Activated T-cell treated with anti-CD3 and anti-CD28 coated beads for 24 hours (primary cell): ENCODE results near the gene CSNK1G2.
A peak's percentile ranks its signal among the peaks of the same experiment; 100 is the strongest.
"Not testable (repeated sequence)": the region's sequence is repeated elsewhere in the genome, so short reads cannot be mapped to it uniquely, and the experiment has no call there.

ENCODE experiments used
- DNase-seq: peaks from one replicate; pipeline ENCODE4 v3.0.0-alpha.2; 2020; ENCODE audit warnings: low read depth

The CSNK1G2 gene

DNA sequence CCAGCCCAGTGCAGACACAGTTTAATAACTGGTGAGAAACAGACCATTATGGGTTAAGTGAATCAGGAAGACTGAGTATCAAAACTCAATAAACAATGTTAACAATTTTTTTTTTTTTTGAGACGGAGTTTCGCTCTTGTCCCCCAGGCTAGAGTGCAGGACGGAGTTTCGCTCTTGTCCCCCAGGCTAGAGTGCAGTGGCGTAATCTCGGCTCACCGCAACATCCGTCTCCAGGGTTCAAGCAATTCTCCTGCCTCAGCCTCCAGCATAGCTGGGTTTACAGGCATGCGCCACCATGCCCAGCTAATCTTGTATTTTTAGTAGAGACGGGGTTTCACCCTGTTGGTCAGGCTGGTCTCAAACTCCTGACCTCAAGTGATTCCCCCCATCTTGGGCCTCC is 47.5 kb downstream of the CSNK1G2 start:
- DNase-seq, result not testable (repeated sequence)

DNA sequence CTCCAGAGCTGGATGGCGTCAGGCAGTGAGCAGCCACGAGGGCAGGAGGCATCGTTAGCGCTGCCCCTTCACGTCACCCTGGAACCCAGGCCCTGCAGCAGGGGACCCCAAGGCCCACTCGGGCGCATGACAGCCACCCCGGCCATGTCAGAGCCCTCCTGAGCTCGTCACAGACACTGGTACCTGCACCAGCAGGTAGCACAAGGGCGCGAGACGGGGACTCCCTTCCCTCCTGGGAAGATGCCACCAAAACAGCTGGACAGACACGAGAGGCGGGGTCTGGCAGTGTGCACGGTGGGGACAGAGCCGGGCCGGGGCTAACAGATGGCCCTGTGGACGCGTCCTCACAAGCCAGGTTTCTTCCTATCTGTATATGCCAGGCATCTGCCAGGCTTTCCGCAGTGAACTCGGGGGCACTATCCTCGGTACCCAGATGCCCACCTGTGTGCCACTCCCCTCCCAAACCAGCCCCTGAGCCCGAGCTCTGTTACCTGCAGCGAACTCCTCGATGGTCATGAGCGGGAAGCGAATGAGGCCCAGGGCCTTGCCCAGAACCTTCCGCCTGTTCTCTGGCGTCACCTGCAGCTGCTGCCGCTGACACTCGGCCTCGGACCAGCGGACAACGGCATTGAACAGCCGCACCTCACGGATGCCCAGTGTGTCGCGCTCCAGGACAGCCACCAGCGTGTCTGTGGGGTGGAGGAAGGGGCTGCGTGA is 48.7 kb downstream of the CSNK1G2 start:
- DNase-seq, result no peak

DNA sequence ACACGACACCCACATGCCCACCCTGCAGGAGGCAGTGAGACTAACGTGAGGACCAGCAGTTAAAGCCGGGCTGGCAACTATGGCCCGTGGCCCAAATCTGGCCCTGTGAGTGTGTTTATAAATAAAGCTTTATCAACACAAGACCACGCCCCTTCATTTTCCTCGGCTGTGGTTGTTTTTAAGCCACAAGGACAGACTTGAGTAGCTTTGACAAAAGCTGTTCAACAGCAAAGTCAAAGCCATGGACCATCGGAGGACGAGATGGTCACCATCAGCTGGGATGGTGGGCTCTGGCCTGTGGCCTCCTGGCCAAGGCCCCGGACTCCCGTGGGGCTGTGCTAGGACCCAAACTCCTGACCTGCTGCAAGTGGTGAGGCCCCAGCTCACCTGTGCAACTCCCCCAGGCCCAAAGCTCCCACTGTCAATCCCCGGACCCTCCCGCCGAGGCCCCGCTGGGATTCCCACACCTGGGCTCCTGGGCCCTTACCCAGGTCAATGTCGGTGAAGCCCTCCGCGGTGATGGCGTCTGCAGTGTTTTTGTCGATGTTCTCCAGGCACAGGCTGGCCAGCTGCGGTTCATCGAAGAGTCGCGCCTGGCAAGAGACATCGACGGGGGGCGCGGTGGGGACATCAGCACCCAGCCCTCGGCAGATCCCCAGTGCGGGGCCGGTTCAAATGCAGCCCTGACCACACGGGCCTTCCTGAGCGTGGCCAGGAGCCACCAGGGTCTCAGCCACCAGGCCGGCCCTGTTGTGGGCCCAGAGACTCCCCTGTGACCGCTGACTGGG is 49.5 kb downstream of the CSNK1G2 start:
- DNase-seq, result no peak

DNA sequence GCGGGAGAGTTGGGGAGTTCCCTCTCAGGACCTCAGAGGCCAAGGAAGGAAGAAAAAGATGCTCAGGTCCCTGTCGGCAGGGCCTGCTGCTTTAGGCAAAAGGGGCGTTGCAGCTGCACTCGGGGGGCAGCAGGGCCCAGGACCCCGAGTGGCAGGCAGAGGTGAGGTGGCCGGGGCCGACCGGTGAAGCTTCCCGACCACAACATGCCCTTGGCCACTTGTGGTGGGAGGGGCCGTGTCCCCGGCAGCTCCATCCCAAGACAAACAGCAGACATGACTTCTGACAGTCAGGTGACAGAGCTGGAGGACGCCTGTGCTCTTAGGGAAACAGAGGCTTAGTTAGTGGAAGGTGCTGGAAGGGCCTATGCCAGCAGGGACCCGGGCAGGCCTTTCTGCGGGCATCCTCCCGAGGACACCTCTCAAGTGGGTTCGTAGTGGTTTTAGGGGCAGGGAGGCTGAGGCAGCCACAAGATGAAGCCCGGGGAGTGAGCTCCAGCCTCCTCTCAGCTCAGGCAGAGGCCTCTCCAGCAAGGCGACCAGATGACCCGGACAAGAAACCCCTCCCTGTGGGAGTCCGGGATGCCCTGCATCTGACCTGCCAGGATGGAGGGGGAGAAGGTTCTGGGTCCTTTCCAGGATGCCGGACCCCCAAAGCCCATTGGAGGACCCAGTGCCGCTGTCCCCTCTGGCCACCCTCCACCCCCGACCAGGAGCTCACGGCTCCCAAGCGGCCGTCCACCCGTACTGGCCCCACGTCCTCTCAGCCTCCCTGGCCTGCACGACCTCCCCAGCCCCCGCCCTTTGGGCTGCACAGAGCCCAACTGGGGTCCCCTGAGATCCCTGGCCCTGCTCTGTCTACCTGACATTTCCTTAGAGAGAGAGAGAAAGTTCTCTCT is 50.3 kb downstream of the CSNK1G2 start:
- no peak for DNase-seq

DNA sequence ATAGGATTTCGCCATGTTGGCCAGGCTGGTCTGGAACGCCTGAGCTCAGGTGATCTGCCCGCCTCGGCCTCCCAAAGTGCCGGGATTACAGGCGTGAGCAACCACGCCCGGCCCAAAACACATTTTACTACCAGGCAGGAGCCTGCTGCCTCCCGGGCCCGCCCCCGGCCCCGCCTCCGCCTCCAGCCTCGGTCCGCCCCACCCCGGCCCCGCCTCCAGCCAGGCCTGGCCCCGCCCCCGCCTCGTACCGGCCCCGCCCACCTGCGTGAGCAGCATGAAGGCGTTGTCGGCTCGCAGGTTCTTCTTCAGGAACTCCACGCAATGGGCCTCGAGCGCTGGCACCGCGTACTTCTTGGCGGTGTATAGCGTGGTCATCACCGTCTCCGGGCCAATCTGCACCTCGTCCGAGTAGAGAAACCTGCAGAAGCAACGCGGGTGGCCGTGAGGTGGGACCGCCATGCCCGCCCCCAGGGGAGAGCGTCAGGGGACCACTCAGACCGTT is 51.8 kb downstream of the CSNK1G2 start:
- DNase-seq, result peak; percentile 24

DNA sequence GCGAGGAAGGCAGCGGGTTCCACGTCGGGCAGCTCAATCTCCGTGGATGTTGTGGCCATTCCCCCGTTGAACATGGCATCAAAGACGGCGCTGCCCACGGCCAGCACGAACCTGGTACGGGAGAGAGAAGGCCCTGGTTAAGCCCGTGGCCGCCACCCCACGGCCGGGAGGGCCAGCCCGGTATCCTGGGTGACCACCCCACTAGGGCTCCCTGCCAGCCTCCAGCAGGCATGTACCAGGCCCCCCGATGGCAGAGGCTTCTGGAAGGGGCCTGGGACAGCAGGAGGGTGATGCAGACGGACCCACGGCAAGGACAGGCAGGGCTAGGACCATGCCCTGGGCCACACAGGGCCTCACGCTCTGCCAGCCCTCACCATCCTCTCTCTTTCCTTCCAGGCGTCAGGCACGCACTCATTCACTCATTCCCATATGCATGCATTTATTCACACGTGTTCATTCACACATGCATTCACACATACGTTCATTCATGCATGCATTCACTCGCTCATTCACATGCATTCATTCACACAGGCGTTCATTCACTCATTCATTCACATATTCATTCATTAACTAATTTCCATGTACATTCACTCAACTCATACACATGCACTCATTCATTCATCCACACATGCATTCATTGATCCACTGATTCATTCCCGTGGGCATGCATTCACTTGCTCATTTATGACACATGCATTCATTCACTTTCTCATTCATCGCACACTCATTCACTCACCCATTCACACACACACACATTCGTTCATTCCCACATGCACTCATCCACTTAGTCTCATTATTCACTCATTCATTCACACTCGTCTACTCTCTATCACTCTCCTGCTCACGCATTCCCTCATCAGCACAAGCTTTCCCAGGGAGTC is 56.6 kb downstream of the CSNK1G2 start:
- DNase-seq, result no peak

DNA sequence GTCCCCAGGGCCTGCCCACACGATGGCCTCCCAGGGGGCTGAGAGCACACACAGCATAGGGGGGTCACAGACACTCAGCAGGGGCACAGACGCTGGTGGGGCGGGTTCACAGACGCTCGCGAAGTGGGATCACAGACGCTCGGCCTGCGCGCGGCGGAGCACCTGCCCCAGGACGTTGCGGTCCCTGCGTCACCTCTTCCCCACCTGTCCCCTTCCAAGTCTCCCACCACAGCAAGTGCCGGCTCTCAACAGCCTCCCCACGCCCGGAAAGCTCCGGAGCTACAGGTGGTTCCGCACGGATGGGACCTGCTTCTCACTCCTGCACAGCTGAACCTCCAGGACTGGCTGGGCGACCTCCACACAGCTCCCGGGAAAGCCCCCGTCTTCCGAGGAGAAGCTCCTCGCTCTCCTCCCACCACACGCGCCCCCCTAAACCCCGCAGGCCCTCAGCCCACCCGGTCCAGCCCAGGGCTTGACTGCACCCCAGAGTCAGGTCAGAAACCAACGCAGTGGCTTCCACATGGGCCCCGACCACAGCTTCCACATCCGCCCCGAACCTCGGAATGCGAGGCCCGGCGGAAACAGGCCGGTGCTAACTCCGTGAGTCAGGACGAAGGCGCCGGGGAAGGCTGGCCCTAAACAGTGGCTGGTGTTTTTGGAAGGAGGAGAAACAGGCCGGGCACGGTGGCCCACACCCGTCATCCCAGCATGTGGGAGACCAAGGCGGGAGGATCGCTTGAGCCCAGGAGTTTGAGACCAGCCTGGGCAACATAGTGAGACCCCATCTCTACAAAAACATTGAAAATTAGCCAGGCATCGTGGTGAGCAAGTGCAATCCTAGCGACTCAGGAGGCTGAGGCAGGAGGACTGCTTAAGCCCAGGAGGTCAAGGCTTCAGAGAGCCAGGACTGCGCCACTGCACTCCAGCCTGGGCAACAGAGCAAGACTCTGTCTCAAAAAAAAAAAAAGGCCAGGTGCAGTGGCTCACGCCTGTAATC is 58.0 kb downstream of the CSNK1G2 start:
- DNase-seq, result no peak

DNA sequence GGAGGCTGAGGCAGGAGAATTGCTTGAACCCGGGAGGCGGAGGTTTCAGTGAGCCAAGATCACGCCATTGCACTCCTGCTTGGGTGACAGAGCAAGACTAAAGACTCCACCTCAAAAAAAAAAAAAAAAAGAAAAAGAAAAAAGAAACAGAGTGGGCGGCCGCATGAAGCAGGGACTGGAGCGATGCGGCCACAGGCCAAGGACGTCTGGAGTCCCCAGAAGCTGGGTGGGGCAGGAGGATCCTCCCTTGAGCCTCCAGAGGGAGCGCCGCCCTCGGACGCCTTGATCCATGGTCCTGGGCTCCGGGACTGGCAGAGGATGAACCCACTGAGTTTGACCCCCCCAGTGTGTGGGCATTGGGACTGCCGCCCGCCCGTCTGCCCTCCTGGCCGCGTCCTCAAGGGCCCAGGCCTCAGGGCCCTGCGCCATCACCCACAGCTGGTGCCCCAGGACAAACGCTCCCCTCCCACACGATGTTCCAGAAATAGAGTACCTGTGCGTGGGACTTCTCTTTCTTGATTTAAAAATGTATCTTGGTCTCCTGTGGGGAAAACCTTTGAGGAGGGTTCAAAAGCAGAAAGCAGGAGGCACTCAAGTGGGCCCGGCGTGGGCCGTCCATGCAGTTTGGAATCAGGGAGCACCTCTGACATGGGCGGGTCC is 59.0 kb downstream of the CSNK1G2 start:
- DNase-seq, result no peak

DNA sequence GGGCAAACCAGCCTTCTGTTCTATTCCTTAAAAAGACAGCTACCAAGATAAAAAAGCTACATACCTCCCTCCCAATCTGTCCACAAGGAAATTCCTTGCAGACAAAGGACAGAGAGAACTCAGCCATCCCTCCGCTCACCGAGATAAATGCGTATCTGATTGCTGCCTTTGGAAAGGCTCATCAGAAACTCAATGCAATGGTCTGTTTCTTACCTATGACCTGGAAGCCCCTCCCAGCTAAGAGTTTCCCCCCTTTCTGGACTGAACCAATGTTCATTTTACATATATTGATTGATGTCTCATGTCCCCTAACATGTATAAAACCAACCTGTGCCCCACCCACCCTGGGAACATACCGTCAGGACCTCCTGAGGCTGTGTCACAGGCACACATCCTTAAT is 62.9 kb downstream of the CSNK1G2 start:
- DNase-seq, result no peak

DNA sequence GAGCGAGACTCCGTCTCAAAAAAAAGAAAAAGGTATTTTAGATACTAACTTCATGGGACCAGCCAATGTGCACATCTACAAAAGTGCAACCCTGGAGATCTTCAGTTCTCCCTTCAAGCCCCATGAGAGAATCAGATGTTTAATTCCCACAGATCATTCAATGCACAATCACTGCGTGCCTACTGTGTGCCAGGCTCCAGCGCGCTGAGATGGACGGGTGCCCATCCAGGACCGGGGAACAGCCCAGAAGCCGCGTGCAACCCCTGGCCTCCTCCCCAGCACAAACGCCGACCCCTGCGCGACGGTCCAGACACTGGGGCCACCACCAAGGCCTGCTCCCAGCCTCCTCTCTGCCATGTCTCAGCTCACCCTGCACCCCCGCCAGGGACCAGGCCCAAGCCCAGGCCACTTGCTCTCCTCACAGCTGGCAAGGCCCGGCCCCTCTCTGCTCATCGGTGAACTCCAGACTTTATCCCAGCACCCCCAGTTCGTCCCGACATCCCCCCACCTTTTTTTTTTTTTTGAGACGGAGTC is 69.2 kb downstream of the CSNK1G2 start:
- DNase-seq, result no peak

DNA sequence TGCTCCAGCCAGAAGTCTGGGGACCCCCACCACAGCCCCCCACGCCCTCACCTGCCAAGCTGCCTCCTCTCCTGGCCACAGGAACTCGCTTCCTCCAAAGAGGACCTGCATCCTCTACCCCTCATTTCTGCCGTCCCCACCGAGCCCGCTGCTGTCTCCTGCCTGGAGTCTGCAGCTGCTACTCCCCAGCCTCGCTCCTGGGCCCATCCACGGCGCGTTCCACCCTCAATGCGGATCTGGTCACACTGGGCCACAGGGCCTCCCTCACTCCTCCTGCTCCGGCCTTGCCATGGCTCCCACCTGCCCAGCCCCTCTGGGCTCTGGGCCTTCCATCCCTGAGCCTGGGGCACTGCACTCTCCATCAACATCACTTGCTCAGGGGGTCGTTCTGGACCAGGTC is 70.2 kb downstream of the CSNK1G2 start:
- DNase-seq, result no peak

DNA sequence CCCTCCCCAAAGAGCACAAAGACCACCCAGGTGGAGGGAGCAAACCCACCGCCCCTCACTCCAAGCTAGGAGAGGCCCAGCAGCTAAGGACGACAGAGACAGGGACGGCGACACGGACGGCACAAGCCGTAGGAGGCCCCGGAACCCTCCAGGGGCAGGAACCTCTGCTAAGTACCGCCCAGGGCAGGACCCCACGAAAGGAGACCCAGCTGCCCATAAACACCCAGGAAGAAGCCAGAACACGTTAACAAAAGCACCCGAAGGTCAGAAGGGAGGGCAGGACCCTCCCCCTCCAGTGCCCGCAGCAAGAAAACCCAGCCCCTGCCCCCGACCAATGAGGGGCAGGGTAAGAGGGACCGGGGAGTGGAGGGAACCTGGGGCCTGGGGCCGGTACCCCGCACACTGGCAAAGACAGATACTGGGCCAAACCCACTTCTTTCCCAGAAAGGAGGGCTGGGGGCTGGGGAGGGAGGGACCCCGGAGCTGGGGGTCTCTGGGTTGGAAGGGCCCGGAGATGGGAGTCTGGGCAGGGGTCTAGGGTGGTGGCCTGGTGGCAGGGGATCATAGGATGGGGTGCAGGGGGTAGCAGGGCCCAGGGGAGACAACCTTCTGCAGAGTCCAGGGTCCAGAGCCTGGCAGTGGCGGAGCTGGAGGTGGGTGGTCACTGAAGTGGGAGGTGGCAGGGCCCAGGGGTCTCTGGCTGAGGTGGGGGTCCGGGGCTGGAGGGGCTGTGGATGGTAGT is 72.1 kb downstream of the CSNK1G2 start:
- no peak for DNase-seq

DNA sequence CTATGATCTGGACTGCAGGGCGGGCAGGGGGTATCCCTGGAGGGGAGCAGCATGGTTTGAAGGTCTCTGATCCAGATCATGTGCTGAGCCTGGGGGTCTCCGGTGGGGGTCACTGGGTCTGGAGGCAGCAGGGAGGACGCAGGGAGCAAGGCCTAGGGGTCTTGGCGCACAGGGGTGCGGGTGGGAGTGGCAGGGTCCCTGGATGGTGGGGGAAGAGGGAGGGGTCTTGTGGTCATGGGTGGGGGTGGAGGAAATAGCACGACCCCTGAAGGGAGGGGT is 72.7 kb downstream of the CSNK1G2 start:
- no peak for DNase-seq

DNA sequence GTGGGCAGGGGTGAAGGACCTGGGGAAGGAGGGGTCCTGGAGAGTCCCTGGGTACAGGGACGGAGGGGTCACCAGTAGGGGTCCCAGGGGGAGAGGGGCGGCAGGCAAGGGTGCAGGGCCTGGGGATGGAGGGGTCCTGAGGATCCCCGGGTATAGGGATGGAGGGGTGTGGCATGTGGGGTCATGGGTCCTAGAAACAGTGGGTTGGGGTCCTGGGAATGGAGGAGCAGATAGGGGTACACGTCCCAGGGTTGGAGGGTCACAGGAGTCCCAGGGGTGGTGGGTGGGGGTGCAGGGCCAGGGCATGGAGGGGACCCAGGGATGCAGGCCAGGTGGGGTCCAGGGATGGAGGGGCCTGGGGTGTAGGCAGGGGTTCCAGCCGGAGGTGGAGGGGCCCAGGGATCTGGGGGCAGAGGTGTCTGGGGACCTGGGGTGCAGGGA is 73.2 kb downstream of the CSNK1G2 start:
- no peak for DNase-seq

DNA sequence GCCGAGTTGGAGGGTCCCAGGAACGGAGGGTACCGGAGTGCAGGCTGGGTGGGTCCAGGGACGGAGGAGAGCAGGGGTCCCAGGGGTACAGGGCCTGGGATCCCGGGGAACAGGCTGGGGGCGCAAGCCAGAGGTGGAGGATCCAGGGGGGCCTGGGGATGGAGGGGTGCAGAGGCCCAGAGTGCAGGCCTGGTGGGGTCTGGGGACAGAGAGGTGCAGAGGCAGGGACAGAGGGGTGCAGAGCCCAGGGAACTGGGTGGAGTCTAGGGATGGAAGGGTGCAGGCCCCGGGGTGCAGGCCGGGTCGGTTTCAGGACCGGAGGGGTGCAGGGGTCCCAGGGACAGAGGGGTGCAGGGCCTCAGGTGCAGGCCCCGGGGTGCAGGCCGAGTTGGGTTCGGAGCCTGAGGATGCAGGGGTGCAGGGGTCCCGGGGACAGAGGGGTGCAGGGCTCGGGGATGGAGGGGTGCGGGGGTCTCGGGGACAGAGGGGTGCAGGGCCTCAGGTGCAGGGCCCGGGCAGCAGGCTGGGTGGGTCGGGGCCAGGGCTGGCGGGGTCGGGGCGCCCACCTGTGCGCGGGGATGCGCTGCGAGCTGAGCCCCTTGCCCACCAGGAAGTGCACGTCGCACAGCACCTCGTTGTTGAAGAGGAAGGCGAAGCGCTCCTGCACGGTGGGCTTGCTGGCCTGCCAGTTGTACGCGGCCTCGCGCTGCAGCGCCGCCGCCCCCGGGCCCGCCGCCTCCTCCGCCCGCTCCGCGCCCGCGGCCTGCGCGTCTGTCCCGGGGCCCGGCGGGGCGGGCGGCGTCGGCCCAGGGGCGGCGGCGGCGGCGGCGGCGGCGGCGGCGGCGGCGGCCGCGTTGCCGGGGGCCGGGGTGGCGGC is 74.0 kb downstream of the CSNK1G2 start:
- no peak for DNase-seq

DNA sequence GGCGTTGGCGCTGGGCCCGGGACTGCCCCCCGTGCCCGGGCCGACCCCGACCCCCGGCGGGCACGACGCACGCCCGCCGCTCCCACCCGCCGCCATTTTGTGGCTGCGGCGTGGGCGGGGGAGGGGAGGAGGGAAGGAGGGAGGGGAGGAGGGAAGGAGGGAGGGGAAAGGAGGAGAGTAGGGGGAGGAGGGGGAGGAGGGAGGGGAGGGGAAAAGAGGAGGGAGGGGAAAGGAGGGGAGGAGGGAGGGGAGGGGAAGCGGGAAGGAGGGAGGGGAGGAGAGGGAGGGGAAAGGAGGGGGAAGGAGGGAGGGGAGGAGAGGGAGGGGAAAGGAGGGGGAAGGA is 74.6 kb downstream of the CSNK1G2 start, which contains the start of gene BTBD2:
Gene BTBD2 (minus strand): TSS at position 107 of the 343 bp plus-strand sequence. CDS start 11 bp downstream, at position 96.
- peak; percentile 34 for DNase-seq

DNA sequence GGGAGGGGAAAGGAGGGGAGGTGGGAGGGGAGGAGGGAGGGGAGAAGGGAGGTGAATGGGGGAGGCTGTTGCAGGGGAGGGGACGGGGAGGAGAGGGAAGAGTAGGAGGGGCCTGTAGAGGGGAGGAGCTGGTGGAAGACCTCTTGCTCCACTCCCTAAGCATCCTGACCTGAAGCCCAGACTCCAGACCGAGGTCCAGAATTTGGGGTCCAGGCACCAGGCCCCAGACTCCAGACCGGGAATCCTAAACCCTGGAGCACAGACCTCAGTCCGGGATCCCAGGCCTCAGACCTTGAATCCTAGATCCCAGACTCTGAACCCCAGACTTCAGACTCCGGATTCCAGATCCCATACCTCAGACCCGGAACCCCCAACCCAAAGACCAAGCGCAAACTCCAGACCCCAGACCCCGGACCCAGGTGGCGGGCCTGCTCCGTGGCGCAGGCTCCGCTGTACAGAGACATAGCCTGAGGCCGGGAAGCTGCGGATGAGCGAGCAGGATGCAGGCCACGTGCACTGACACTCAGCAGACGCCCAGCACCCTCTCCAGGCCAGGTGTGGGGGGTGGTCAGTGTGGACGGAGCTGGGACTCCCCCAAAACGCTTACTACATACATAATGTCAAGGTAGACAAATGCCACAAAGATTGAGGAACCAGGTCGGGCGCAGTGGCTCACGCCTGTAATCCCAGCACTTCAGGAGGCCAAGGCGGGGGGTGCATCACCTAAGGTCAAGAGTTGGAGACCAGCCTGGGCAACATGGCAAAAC is 75.3 kb downstream of the CSNK1G2 start:
- peak; percentile 26 for DNase-seq
